Mesothelial cell of epicardium (in vitro differentiated cells): ENCODE measurements around the gene TMEM119. TPM values are rescaled to one million over a fixed set of nuclear protein-coding genes. Genes with fewer than 3 reads are reported as not detected.

Source experiments
- DNase-seq, 2 experiments: peaks; one replicate each; pipeline ENCODE4 v3.0.0; 2021; ENCODE audit warnings: low spot score in 2 of 2; ENCODE audit not compliant: unreplicated experiment in 2 of 2
- H3K27ac Mint-ChIP-seq: 2 replicates; pipeline ENCODE4 v1.8.0; 2021; ENCODE audit warnings: mixed read lengths
- H3K27me3 Mint-ChIP-seq: 2 replicates; pipeline ENCODE4 v1.8.0; 2021; ENCODE audit warnings: low read depth, mixed read lengths
- H3K36me3 Mint-ChIP-seq: 2 replicates; pipeline ENCODE4 v1.8.0; 2021; ENCODE audit warnings: mixed read lengths
- H3K4me1 Mint-ChIP-seq: 2 replicates; pipeline ENCODE4 v1.8.0; 2021; ENCODE audit warnings: mixed read lengths
- H3K4me3 Mint-ChIP-seq: 2 replicates; pipeline ENCODE4 v1.8.0; 2021; ENCODE audit warnings: mild to moderate bottlenecking, moderate library complexity, mixed read lengths
- H3K9me3 Mint-ChIP-seq: 2 replicates; pipeline ENCODE4 v1.8.0; 2021; ENCODE audit warnings: mixed read lengths
- CTCF ChIP-seq: fragments of 200-600 bp; sonication (generic); IDR thresholded peaks from one replicate; pipeline ENCODE4 v1.5.0; 2021; ENCODE audit warnings: antibody characterized with exemption; ENCODE audit not compliant: unreplicated experiment
- total RNA-seq: library from RNA; stranded (reverse); gene quantifications from 3 replicates; pipeline ENCODE4 v1.2.1, GENCODE V29; 2021

TMEM119 gene
- total RNA-seq, 1 donor from 2014 or later, result 41.2 TPM

- Mint-ChIP-seq H3K4me3 (no peak overlapping the region), H3K27me3 (no peaks in the 10 kb centered on the region), H3K4me1 (peaks cover 23% of the 10 kb centered on the region), H3K27ac (peak overlapping the region; percentile 76), H3K36me3 (no peaks in the 10 kb centered on the region), H3K9me3 (peaks cover 13% of the 10 kb centered on the region)
- TF ChIP-seq CTCF, result no peak
- no peak for DNase-seq
Measured at GRCh38 chr12:108582978-108583770, 14.7 kb downstream of the TMEM119 start.

GRCh38 chr12:108582509-108582908 is 15.4 kb downstream of the TMEM119 start:
- Mint-ChIP-seq H3K27ac (no peak overlapping the region), H3K36me3 (no peaks in the 10 kb centered on the region), H3K9me3 (peaks cover 13% of the 10 kb centered on the region), H3K27me3 (no peaks in the 10 kb centered on the region), H3K4me3 (no peak overlapping the region), H3K4me1 (peaks cover 23% of the 10 kb centered on the region)
- no peak for DNase-seq
- TF ChIP-seq CTCF, result no peak

GRCh38 chr12:108581311-108582227 is 16.3 kb downstream of the TMEM119 start:
- DNase-seq, result no peak
- Mint-ChIP-seq H3K4me1 (peaks cover 23% of the 10 kb centered on the region), H3K36me3 (no peaks in the 10 kb centered on the region), H3K4me3 (no peak overlapping the region), H3K9me3 (peaks cover 13% of the 10 kb centered on the region), H3K27me3 (no peaks in the 10 kb centered on the region), H3K27ac (no peak overlapping the region)
- TF ChIP-seq CTCF, result no peak

- Mint-ChIP-seq H3K9me3 (peaks cover 13% of the 10 kb centered on the region), H3K36me3 (no peaks in the 10 kb centered on the region), H3K4me3 (no peak overlapping the region), H3K27ac (peak overlapping the region; percentile 80), H3K4me1 (peaks cover 27% of the 10 kb centered on the region), H3K27me3 (no peaks in the 10 kb centered on the region)
- no peak for TF ChIP-seq CTCF
- no peak for DNase-seq
Measured at GRCh38 chr12:108580531-108580930, 17.4 kb downstream of the TMEM119 start.

- Mint-ChIP-seq H3K36me3 (no peaks in the 10 kb centered on the region), H3K27ac (peak overlapping the region; percentile 68), H3K9me3 (peaks cover 9% of the 10 kb centered on the region), H3K4me1 (peaks cover 27% of the 10 kb centered on the region), H3K27me3 (peaks cover 4% of the 10 kb centered on the region), H3K4me3 (no peak overlapping the region)
- no peak for DNase-seq
- TF ChIP-seq CTCF, result no peak
Measured at GRCh38 chr12:108578813-108579212, 19.1 kb downstream of the TMEM119 start.
